Measurements from ENCODE around the gene PAFAH1B1.
"Not testable (repeated sequence)": the region's sequence is repeated elsewhere in the genome, so short reads cannot be mapped to it uniquely, and the experiment has no call there.

The PAFAH1B1 gene

DNA sequence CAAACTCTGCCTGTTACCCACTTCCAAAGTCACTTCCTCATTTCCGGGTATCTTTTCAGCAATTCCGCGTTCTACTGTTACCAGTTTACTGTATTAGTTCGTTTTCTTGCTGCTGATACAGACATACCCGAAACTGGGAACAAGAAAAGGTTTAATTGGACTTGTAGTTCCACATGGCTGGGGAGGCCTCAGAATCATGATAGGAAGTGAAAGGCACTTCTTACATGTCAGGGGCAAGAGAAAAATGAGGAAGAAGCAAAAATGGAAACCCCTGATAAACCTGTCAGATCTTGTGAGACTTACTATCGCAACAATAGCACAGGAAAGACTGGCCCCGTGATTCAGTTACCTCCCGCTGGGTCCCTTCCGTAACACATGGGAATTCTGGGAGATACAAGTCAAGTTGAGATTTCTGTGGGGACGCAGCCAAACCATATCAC lies 30.9 kb downstream of the PAFAH1B1 start:
- Histone ChIP-seq H3K27me3 (ENCODE audit: control insufficient read depth, low read length) (no peaks in the 10 kb centered on the region), H3K79me2 (ENCODE audit: control insufficient read depth, low read length) (peaks cover 100% of the 10 kb centered on the region), H3K4me3 (ENCODE audit: low read length) (peak overlapping the region; percentile 47), H3K36me3 (ENCODE audit: control insufficient read depth, low read length) (peaks cover 33% of the 10 kb centered on the region), H3K9me2 (replicated peaks; ENCODE audit: control insufficient read depth, low read length) (no peaks in the 10 kb centered on the region), H3K27ac (ENCODE audit: low read depth, low read length) (peak overlapping the region; percentile 65), H3K9me3 (ENCODE audit: control insufficient read depth, insufficient read depth, low read length) (0 out of 2 replicates have a peak, but pooled peaks cover 3% of the 10 kb centered on the region), H4K20me1 (ENCODE audit: control insufficient read depth, insufficient read depth, low read depth, low read length) (peaks cover 9% of the 10 kb centered on the region; the same call in 1 of the 2 replicates), H3K4me1 (ENCODE audit: control insufficient read depth, low read length) (peaks cover 70% of the 10 kb centered on the region), H3K4me2 (ENCODE audit: low read length) (peak overlapping the region; percentile 58), H3F3A (ENCODE audit: control insufficient read depth, insufficient read depth) (peaks cover 21% of the 10 kb centered on the region)
- TF ChIP-seq, protein P1, sequence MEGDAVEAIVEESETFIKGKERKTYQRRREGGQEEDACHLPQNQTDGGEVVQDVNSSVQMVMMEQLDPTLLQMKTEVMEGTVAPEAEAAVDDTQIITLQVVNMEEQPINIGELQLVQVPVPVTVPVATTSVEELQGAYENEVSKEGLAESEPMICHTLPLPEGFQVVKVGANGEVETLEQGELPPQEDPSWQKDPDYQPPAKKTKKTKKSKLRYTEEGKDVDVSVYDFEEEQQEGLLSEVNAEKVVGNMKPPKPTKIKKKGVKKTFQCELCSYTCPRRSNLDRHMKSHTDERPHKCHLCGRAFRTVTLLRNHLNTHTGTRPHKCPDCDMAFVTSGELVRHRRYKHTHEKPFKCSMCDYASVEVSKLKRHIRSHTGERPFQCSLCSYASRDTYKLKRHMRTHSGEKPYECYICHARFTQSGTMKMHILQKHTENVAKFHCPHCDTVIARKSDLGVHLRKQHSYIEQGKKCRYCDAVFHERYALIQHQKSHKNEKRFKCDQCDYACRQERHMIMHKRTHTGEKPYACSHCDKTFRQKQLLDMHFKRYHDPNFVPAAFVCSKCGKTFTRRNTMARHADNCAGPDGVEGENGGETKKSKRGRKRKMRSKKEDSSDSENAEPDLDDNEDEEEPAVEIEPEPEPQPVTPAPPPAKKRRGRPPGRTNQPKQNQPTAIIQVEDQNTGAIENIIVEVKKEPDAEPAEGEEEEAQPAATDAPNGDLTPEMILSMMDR (IDR thresholded peaks at IDR 0.05; ENCODE audit: low read depth, low read length, poor library complexity, severe bottlenecking) = no peak
- TF ChIP-seq EZH2phosphoT487 (IDR thresholded peaks at IDR 0.05; ENCODE audit: borderline replicate concordance, low read length) = no peak

DNA sequence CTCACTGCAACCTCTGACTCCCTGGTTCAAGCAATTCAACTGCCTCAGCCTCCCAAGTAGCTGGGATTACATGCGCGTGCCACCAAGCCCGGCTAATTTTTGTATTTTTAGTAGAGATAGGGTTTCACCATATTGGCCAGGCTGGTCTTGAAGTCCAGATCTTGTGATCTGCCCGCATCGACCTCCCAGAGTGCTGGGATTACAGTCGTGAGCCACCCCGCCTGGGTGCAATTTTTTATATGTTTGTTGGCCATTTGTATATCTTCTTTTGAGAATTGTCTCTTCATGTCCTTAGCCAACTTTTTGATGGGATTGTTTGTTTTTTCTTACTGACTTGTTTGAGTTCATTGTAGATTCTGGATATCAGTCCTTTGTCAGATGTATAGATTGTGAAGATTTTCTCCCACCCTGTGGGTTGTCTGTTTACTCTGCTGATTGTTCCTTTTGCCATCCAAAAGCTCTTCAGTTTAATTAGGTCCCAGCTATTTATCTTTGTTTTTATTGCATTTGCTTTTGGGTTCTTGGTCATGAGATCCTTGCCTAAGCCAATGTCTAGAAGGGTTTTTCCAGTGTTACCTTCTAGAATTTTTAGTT lies 33.3 kb downstream of the PAFAH1B1 start:
- H3K36me3 ChIP-seq (ENCODE audit: control insufficient read depth, low read length) = peaks cover 27% of the 10 kb centered on the region
- H3K79me2 ChIP-seq (ENCODE audit: control insufficient read depth, low read length) = peaks cover 100% of the 10 kb centered on the region
- H3K9me2 ChIP-seq (replicated peaks; ENCODE audit: control insufficient read depth, low read length); H3K9me3 ChIP-seq (ENCODE audit: control insufficient read depth, insufficient read depth, low read length); H3K4me3 ChIP-seq (ENCODE audit: low read length); H3K27ac ChIP-seq (ENCODE audit: low read depth, low read length); H3K4me2 ChIP-seq (ENCODE audit: low read length); H3K27me3 ChIP-seq (ENCODE audit: control insufficient read depth, low read length): not testable (repeated sequence)
- H3F3A ChIP-seq (ENCODE audit: control insufficient read depth, insufficient read depth) = peaks cover 11% of the 10 kb centered on the region
- peaks cover 83% of the 10 kb centered on the region for H3K4me1 ChIP-seq (ENCODE audit: control insufficient read depth, low read length)
- peaks cover 27% of the 10 kb centered on the region for H4K20me1 ChIP-seq (ENCODE audit: control insufficient read depth, insufficient read depth, low read depth, low read length)

DNA sequence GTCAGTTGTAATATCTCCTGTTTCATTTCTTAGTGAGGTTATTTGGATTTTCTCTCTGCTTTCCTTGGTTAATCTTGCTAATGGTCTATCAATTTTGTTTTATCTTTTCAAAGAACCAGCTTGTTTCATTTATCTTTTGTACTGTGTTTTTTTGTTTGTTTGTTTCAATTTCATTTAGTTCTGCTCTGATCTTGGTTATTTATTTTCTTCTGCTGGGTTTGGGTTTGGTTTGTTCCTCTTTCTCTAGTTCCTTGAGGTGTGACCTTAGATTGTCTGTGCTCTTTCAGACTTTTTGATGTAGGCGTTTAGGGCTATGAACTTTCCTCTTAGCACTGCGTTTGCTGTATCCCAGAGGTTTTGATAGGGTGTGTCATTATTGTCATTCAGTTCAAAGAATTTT lies 35.5 kb downstream of the PAFAH1B1 start:
- Histone ChIP-seq H3K4me1 (ENCODE audit: control insufficient read depth, low read length) (peaks cover 61% of the 10 kb centered on the region), H3K27ac (ENCODE audit: low read depth, low read length) (peak overlapping the region; percentile 16; the same call in 1 of the 2 replicates), H3K4me3 (ENCODE audit: low read length) (0 out of 2 replicates have a peak overlapping the region, but pooled peaks have one; percentile 23), H4K20me1 (ENCODE audit: control insufficient read depth, insufficient read depth, low read depth, low read length) (peaks cover 27% of the 10 kb centered on the region), H3K36me3 (ENCODE audit: control insufficient read depth, low read length) (peaks cover 17% of the 10 kb centered on the region), H3K79me2 (ENCODE audit: control insufficient read depth, low read length) (peaks cover 100% of the 10 kb centered on the region), H3K4me2 (ENCODE audit: low read length) (peak overlapping the region; percentile 45)
- not testable (repeated sequence) for H3K27me3 ChIP-seq (ENCODE audit: control insufficient read depth, low read length); H3K9me3 ChIP-seq (ENCODE audit: control insufficient read depth, insufficient read depth, low read length); H3K9me2 ChIP-seq (replicated peaks; ENCODE audit: control insufficient read depth, low read length); H3F3A ChIP-seq (ENCODE audit: control insufficient read depth, insufficient read depth)

DNA sequence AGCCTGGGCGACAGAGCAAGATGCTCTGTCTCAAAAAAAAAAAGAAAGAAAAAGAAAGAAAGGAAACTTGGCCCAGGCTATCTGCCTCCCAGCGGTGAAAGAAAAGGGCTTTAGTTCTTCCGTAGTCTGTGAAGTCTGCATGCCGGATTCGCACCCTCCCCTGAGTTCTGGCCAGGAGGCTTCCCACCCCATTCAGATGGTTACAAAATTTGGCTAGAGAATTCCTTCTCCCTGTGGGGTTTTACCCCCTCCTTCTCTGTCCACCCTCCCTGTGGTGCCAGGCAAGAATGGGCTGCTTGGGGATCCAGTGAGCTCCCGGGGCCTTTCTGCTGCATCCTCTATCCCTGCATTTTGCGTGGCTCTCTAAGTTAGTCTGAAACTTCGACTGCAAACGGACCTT lies 37.8 kb downstream of the PAFAH1B1 start:
- H3K27ac ChIP-seq (ENCODE audit: low read depth, low read length) = no peak overlapping the region
- peaks cover 29% of the 10 kb centered on the region for H3K36me3 ChIP-seq (ENCODE audit: control insufficient read depth, low read length)
- peaks cover 30% of the 10 kb centered on the region for H4K20me1 ChIP-seq (ENCODE audit: control insufficient read depth, insufficient read depth, low read depth, low read length)
- H3K9me2 ChIP-seq (replicated peaks; ENCODE audit: control insufficient read depth, low read length) = no peaks in the 10 kb centered on the region
- TF ChIP-seq, protein P1 (IDR thresholded peaks at IDR 0.05; ENCODE audit: low read depth, low read length, poor library complexity, severe bottlenecking) = no peak
- no peak for TF ChIP-seq EZH2phosphoT487 (IDR thresholded peaks at IDR 0.05; ENCODE audit: borderline replicate concordance, low read length)
- peaks cover 46% of the 10 kb centered on the region for H3K4me1 ChIP-seq (ENCODE audit: control insufficient read depth, low read length)
- no peaks in the 10 kb centered on the region; the same call in 1 of the 2 replicates for H3F3A ChIP-seq (ENCODE audit: control insufficient read depth, insufficient read depth)
- H3K79me2 ChIP-seq (ENCODE audit: control insufficient read depth, low read length) = peaks cover 100% of the 10 kb centered on the region
- no peak overlapping the region for H3K4me3 ChIP-seq (ENCODE audit: low read length)
- no peaks in the 10 kb centered on the region for H3K9me3 ChIP-seq (ENCODE audit: control insufficient read depth, insufficient read depth, low read length)
- no peaks in the 10 kb centered on the region for H3K27me3 ChIP-seq (ENCODE audit: control insufficient read depth, low read length)
- no peak overlapping the region for H3K4me2 ChIP-seq (ENCODE audit: low read length)

All from DOHH2 (cell line).